Thyroid gland (tissue), 4 donors: ENCODE measurements around the gene POPDC2. TPM values are rescaled to one million over a fixed set of nuclear protein-coding genes. Genes with fewer than 3 reads are reported as not detected.

Experiments used
- DNase-seq, 2 donors: peaks; one replicate each; pipeline ENCODE4 v3.0.0-alpha.2; 2019
- H3K27ac ChIP-seq, 3 donors: fragments of 200-600 bp; sonication (generic); 1 replicate in 2 of 3; 2 replicates in 1 of 3; pipeline ENCODE4 v1.5.1; 2016 to 2019; ENCODE audit warnings: mild to moderate bottlenecking in 1 of 3, moderate library complexity in 1 of 3
- H3K27me3 ChIP-seq: fragments of 200-600 bp; sonication (generic); one replicate; pipeline ENCODE4 v1.5.1; 2019
- H3K36me3 ChIP-seq, 2 donors: fragments of 200-600 bp; sonication (generic); one replicate each; pipeline ENCODE4 v1.5.1; 2016 to 2019
- H3K4me1 ChIP-seq, 2 donors: fragments of 200-600 bp; sonication (generic); one replicate each; pipeline ENCODE4 v1.5.1; 2017 to 2019
- H3K4me3 ChIP-seq, 3 donors: fragments of 200-600 bp; sonication (generic); replicated peaks in 1 of 3; 1 replicate in 2 of 3; 2 replicates in 1 of 3; pipeline ENCODE4 v1.5.1; 2016; ENCODE audit warnings: mild to moderate bottlenecking in 1 of 3
- H3K9me3 ChIP-seq: fragments of 200-600 bp; sonication (generic); one replicate; pipeline ENCODE4 v1.5.1; 2017
- CTCF ChIP-seq, 6 experiments: fragments of 200-600 bp in 3 of 6; fragments of 450-650 bp in 3 of 6; sonication (generic) in 3 of 6; IDR thresholded peaks; one replicate each; pipeline ENCODE4 v1.5.1; 2016 to 2019; ENCODE audit warnings: antibody characterized with exemption in 6 of 6, mild to moderate bottlenecking in 2 of 6, inconsistent platforms in 1 of 6, moderate library complexity in 1 of 6
- POLR2A ChIP-seq, 2 donors: fragments of 450-650 bp; IDR thresholded peaks; one replicate each; pipeline ENCODE4 v1.6.1; 2017; ENCODE audit warnings: antibody characterized with exemption in 2 of 2, mild to moderate bottlenecking in 2 of 2, moderate library complexity in 1 of 2
- WGBS, 2 donors: methylation state at CpG; one replicate each; pipeline ENCODE4 v1.1.5; 2017; 5-methylcytosine and 5-hydroxymethylcytosine counted together
- intact Hi-C: fragments of 100-400 bp; cut with DNase I; formaldehyde crosslinking; loops from one replicate; pipeline ENCODE4 v1.15.1; 2023
- total RNA-seq, 4 donors: library from RNA; depleted of rRNA; stranded (reverse); fragments of >200 nt; gene quantifications; one replicate each; pipeline ENCODE4 v1.2.3, GENCODE V29; 2016

POPDC2 gene
- total RNA-seq, 4 donors from 2014 or later = 1.9 to 5.4 (median 4.6) TPM

- no peak overlapping the region for H3K27ac ChIP-seq
- TF ChIP-seq POLR2A (IDR thresholded peaks at IDR 0.05) = no peak
- no peak for TF ChIP-seq CTCF (IDR thresholded peaks at IDR 0.05)
- no peak overlapping the region for H3K4me3 ChIP-seq
- H3K36me3 ChIP-seq = no peaks in the 10 kb centered on the region
- no peaks in the 10 kb centered on the region for H3K9me3 ChIP-seq
- DNase-seq = no peak
- no peaks in the 10 kb centered on the region for H3K27me3 ChIP-seq
- intact Hi-C loops = no loop called here
- WGBS, 2 donors = 95 to 99% methylated on average over 4 of the region's 4 CpGs
- no peaks in the 10 kb centered on the region for H3K4me1 ChIP-seq
These were observed 46.5 kb downstream of the POPDC2 start for GRCh38 chr3:119613872-119614271.

- Histone ChIP-seq H3K4me3 (no peak overlapping the region), H3K9me3 (no peaks in the 10 kb centered on the region), H3K36me3 (no peaks in the 10 kb centered on the region), H3K27me3 (no peaks in the 10 kb centered on the region), H3K27ac (no peak overlapping the region), H3K4me1 (no peaks in the 10 kb centered on the region)
- intact Hi-C loops = no loop called here
- TF ChIP-seq CTCF (IDR thresholded peaks at IDR 0.05) (no peak), POLR2A (IDR thresholded peaks at IDR 0.05) (no peak)
- no peak for DNase-seq
- WGBS, 2 donors = 100% methylated on average over 1 of the region's 1 CpG
These were observed 47.2 kb downstream of the POPDC2 start for GRCh38 chr3:119613201-119613600.

DNA sequence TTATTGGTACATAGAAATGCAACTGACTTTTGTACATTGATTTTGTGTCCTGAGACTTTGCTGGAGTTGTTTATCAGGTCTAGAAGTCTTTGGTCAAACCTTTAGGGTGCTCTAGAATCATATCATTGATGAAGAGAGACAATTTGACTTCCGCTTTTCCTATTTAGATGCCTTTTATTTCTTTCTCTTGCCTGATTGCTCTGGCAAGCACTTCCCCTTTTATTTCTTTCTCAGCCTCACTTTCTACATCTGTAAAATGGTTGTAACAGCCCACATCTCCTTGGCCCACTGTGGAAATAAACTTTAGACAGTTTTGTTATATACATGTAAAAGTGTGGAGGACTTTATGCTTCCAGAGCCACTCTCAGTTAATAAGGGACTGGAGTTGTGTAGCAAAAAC, 48.7 kb downstream of the POPDC2 start:
- 95 to 98% methylated on average over 1 of the region's 1 CpG for WGBS, 2 donors
- intact Hi-C loops = no loop called here
- no peak overlapping the region for H3K27ac ChIP-seq

GRCh38 chr3:119609301-119609700, 51.1 kb downstream of the POPDC2 start:
- H3K27me3 ChIP-seq = no peaks in the 10 kb centered on the region
- no peaks in the 10 kb centered on the region for H3K4me1 ChIP-seq
- no peaks in the 10 kb centered on the region for H3K9me3 ChIP-seq
- H3K4me3 ChIP-seq = no peak overlapping the region
- 63 to 73% methylated on average over 6 of the region's 6 CpGs for WGBS, 2 donors
- no peaks in the 10 kb centered on the region for H3K36me3 ChIP-seq
- no peak for DNase-seq
- no peak for TF ChIP-seq POLR2A (IDR thresholded peaks at IDR 0.05)
- TF ChIP-seq CTCF (IDR thresholded peaks at IDR 0.05) = no peak
- intact Hi-C loops = no loop called here
- no peak overlapping the region for H3K27ac ChIP-seq

More for the DNA sequence above, 48.7 kb downstream of the POPDC2 start:
- H3K4me3 ChIP-seq = no peak overlapping the region
- TF ChIP-seq CTCF (IDR thresholded peaks at IDR 0.05) = no peak
- no peak for TF ChIP-seq POLR2A (IDR thresholded peaks at IDR 0.05)
- H3K36me3 ChIP-seq = no peaks in the 10 kb centered on the region
- no peaks in the 10 kb centered on the region for H3K9me3 ChIP-seq
- no peaks in the 10 kb centered on the region for H3K27me3 ChIP-seq
- DNase-seq = no peak
- H3K4me1 ChIP-seq = no peaks in the 10 kb centered on the region

DNA sequence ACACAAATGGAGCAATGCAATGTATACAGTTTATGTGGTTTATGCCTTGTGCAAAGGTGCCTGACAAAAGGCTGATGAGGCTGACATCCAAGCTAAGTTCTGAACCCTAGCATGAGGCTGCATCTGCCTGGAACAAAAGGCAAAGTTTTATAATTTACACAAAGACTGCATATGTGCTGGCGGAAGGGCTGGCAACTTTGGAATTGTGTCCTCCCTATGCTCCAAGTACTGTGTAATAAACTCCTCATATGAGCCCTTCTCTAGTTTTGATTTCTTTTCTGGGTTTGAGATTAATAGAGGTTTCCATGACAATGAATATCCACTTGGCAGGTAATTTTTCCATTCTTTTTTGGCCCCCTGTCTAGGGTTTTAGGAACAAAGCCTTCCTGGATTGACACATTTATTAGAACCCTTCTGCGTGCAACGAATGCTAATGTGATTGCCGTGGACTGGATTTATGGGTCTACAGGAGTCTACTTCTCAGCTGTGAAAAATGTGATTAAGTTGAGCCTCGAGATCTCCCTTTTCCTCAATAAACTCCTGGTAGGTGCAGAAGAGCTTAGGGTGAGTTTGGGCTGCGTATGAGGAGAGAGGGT, 51.9 kb downstream of the POPDC2 start:
- no peak overlapping the region for H3K27ac ChIP-seq
- TF ChIP-seq POLR2A (IDR thresholded peaks at IDR 0.05) (no peak), CTCF (IDR thresholded peaks at IDR 0.05) (no peak)
- 92 to 93% methylated on average over 6 of the region's 6 CpGs for WGBS, 2 donors
- no peak for DNase-seq
- intact Hi-C loops = no loop called here
- H3K36me3 ChIP-seq = no peaks in the 10 kb centered on the region
- no peak overlapping the region for H3K4me3 ChIP-seq
- no peaks in the 10 kb centered on the region for H3K4me1 ChIP-seq
- H3K27me3 ChIP-seq = no peaks in the 10 kb centered on the region
- H3K9me3 ChIP-seq = no peaks in the 10 kb centered on the region
